ENCODE measurements around the gene ATRX. TPM values are rescaled to one million over a fixed set of nuclear protein-coding genes. Genes with fewer than 3 reads are reported as not detected.
"Not testable (repeated sequence)": the region's sequence is repeated elsewhere in the genome, so short reads cannot be mapped to it uniquely, and the experiment has no call there.

Gene ATRX
- polyA plus RNA-seq, 1 experiment: 20.6 TPM

DNA sequence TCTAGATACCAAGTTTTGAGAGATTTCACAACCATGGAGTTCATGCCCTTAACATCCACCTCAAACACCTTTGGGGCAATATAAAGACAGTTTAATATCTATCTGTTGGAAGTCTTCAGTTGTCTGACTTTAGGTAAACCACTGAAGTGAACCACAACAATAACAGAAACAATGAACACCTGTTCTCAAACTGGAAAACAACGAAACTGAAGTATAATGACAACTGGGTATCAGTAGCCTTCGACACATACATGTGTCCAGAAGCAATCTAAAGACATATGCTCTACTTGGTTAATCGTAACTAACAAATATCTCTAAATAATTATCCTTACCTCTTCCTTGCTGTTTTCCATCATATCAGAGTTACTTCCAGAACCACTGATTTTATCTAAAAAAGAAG, 87.8 kb downstream of the ATRX start:
- no peak overlapping the region for H3K4me3 ChIP-seq (ENCODE audit: low read depth, low read length)
- no peaks in the 10 kb centered on the region for H3K27me3 ChIP-seq (ENCODE audit: control insufficient read depth, insufficient read depth, low read length)
- no peak for DNase-seq (ENCODE audit: low read depth)
- H3K36me3 ChIP-seq (ENCODE audit: control insufficient read depth, insufficient read depth, low read length): no peaks in the 10 kb centered on the region; the same call in 1 of the 2 replicates
- CTCF ChIA-PET: no interaction called here
- TF ChIP-seq, protein P1, sequence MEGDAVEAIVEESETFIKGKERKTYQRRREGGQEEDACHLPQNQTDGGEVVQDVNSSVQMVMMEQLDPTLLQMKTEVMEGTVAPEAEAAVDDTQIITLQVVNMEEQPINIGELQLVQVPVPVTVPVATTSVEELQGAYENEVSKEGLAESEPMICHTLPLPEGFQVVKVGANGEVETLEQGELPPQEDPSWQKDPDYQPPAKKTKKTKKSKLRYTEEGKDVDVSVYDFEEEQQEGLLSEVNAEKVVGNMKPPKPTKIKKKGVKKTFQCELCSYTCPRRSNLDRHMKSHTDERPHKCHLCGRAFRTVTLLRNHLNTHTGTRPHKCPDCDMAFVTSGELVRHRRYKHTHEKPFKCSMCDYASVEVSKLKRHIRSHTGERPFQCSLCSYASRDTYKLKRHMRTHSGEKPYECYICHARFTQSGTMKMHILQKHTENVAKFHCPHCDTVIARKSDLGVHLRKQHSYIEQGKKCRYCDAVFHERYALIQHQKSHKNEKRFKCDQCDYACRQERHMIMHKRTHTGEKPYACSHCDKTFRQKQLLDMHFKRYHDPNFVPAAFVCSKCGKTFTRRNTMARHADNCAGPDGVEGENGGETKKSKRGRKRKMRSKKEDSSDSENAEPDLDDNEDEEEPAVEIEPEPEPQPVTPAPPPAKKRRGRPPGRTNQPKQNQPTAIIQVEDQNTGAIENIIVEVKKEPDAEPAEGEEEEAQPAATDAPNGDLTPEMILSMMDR (IDR thresholded peaks at IDR 0.05; ENCODE audit: insufficient read depth, low read depth, low read length): no peak
- POLR2A ChIA-PET: no interaction called here

GRCh38 chrX:77694491-77694890, 91.5 kb downstream of the ATRX start:
- CTCF ChIA-PET: no interaction called here
- DNase-seq (ENCODE audit: low read depth): no peak
- no peaks in the 10 kb centered on the region for H3K27me3 ChIP-seq (ENCODE audit: control insufficient read depth, insufficient read depth, low read length)
- H3K4me3 ChIP-seq (ENCODE audit: low read depth, low read length): no peak overlapping the region
- TF ChIP-seq, protein P1 (IDR thresholded peaks at IDR 0.05; ENCODE audit: insufficient read depth, low read depth, low read length): no peak
- POLR2A ChIA-PET: no interaction called here
- no peaks in the 10 kb centered on the region for H3K36me3 ChIP-seq (ENCODE audit: control insufficient read depth, insufficient read depth, low read length)

GRCh38 chrX:77693594-77693993, 92.4 kb downstream of the ATRX start:
- POLR2A ChIA-PET: no interaction called here
- DNase-seq (ENCODE audit: low read depth): no peak
- no peaks in the 10 kb centered on the region for H3K36me3 ChIP-seq (ENCODE audit: control insufficient read depth, insufficient read depth, low read length)
- H3K27me3 ChIP-seq (ENCODE audit: control insufficient read depth, insufficient read depth, low read length): no peaks in the 10 kb centered on the region
- no peak overlapping the region for H3K4me3 ChIP-seq (ENCODE audit: low read depth, low read length)
- TF ChIP-seq, protein P1 (IDR thresholded peaks at IDR 0.05; ENCODE audit: insufficient read depth, low read depth, low read length): no peak
- CTCF ChIA-PET: no interaction called here

DNA sequence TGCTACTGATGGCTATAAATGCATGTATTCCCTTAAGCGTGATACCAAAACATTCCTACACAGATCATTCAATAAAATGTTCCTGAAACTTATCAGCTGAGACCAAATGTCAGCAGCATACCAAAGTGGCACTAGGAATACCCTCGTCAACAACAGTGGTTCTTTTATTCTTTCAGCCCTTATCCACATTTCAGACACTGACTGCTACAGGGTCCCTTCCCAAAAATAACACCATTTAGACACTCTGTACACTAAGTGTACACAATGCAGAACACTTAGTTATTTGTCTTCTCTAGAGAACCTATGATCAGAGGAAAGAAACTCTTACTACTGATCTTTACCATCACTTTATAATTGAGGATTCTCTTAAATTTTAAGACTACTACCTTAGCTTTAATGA, 94.1 kb downstream of the ATRX start:
- TF ChIP-seq, protein P1 (IDR thresholded peaks at IDR 0.05; ENCODE audit: insufficient read depth, low read depth, low read length): no peak
- DNase-seq (ENCODE audit: low read depth): no peak
- no peak overlapping the region for H3K4me3 ChIP-seq (ENCODE audit: low read depth, low read length)
- no peaks in the 10 kb centered on the region for H3K27me3 ChIP-seq (ENCODE audit: control insufficient read depth, insufficient read depth, low read length)
- H3K36me3 ChIP-seq (ENCODE audit: control insufficient read depth, insufficient read depth, low read length): no peaks in the 10 kb centered on the region; the same call in 1 of the 2 replicates
- ChIA-PET POLR2A (no interaction called here), CTCF (interaction anchor here (0.5 kb wide), 1 partner anchor 50 kb away, joined by 4 read pairs; no protein-coding TSS in a partner anchor)

DNA sequence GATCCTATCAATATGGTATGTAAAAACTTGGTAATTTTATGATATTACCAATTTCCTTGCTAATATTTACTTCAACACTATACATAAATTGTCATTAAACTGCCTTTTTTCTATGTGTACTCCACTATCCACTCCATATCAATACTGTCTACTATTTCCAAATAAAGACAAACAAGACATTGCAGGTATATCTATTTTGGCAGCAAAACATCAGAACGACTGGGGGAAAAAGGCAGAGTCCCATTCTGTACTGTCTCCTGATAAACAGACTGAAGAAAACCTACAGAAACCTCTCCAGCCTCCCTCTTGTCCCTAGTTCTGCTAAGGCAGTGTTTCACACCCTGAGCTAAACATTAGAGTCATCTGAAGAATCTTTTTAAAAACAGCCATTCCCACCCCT, 96.6 kb downstream of the ATRX start:
- TF ChIP-seq, protein P1 (IDR thresholded peaks at IDR 0.05; ENCODE audit: insufficient read depth, low read depth, low read length): no peak
- Histone ChIP-seq H3K4me3 (ENCODE audit: low read depth, low read length) (no peak overlapping the region), H3K36me3 (ENCODE audit: control insufficient read depth, insufficient read depth, low read length) (no peaks in the 10 kb centered on the region; the same call in 1 of the 2 replicates), H3K27me3 (ENCODE audit: control insufficient read depth, insufficient read depth, low read length) (no peaks in the 10 kb centered on the region)
- ChIA-PET CTCF (no interaction called here), POLR2A (no interaction called here)
- DNase-seq (ENCODE audit: low read depth): no peak

DNA sequence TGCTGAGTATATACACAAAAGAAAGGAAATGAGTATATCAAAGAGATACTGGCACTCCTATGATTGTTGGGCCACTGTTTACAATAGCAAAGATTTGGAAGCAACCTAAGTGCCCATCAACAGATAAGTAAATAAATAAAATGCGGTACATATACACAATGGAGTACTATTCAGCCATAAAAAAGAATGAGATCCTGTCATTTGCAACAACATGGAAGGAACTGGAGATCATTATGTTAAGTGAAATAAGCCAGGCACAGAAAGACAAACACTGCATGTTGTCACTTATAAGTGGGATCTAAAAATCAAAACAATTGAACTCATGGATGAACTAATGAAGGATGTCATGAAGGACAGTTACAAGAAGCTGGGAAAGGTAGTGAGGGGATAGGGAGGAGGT, 100.3 kb downstream of the ATRX start:
- H3K27me3 ChIP-seq (ENCODE audit: control insufficient read depth, insufficient read depth, low read length); H3K4me3 ChIP-seq (ENCODE audit: low read depth, low read length); CTCF ChIA-PET; POLR2A ChIA-PET; DNase-seq (ENCODE audit: low read depth); H3K36me3 ChIP-seq (ENCODE audit: control insufficient read depth, insufficient read depth, low read length): not testable (repeated sequence)

Data from BJ (cell line).